OCI-LY1 (cell line): Measurements from ENCODE around the gene HECTD3.

Experiments
- H2AFZ ChIP-seq: fragments of 200-600 bp; sonication (generic), shearing (Covaris generic); 2 replicates; pipeline ENCODE4 v1.6.0; 2014; ENCODE audit warnings: antibody characterized with exemption, mild to moderate bottlenecking, low read length
- H3F3A ChIP-seq: fragments of 200-600 bp; sonication (generic), shearing (Covaris generic); 2 replicates; pipeline ENCODE4 v1.6.0; 2014; ENCODE audit warnings: mild to moderate bottlenecking, antibody characterized with exemption, low read length, moderate library complexity; ENCODE audit not compliant: insufficient read depth
- H3K27ac ChIP-seq: fragments of 200-600 bp; sonication (generic); 2 replicates; pipeline ENCODE4 v1.5.1; 2014; ENCODE audit warnings: low read length, mixed run types, mild to moderate bottlenecking, low read depth; ENCODE audit not compliant: poor library complexity, severe bottlenecking
- H3K27me3 ChIP-seq: fragments of 200-600 bp; sonication (generic); 2 replicates; pipeline ENCODE4 v1.6.0; 2014; ENCODE audit warnings: antibody characterized with exemption, mild to moderate bottlenecking, low read length, moderate library complexity; ENCODE audit not compliant: insufficient read depth
- H3K36me3 ChIP-seq: fragments of 200-600 bp; sonication (generic); 2 replicates; pipeline ENCODE4 v1.6.1; 2014; ENCODE audit warnings: mild to moderate bottlenecking, antibody characterized with exemption, low read length, moderate library complexity, mixed read lengths; ENCODE audit not compliant: insufficient read depth
- H3K4me1 ChIP-seq: fragments of 200-600 bp; sonication (generic); 2 replicates; pipeline ENCODE4 v1.5.1; 2014; ENCODE audit warnings: mild to moderate bottlenecking, low read length, moderate library complexity; ENCODE audit not compliant: insufficient read depth, severe bottlenecking
- H3K4me2 ChIP-seq: fragments of 200-600 bp; sonication (generic), shearing (Covaris generic); 2 replicates; pipeline ENCODE4 v1.6.1; 2014; ENCODE audit warnings: low read length
- H3K4me3 ChIP-seq: fragments of 200-600 bp; sonication (generic); 2 replicates; pipeline ENCODE4 v1.5.1; 2014; ENCODE audit warnings: low read length, low read depth, mild to moderate bottlenecking, mixed read lengths; ENCODE audit not compliant: poor library complexity, severe bottlenecking
- H3K79me2 ChIP-seq: fragments of 200-600 bp; shearing (Covaris generic); 2 replicates; pipeline ENCODE4 v1.6.1; 2016; ENCODE audit warnings: mixed run types, low read length, mixed read lengths; ENCODE audit not compliant: insufficient read depth
- H3K9ac ChIP-seq: fragments of 200-600 bp; sonication (generic), shearing (Covaris generic); 2 replicates; pipeline ENCODE4 v1.6.1; 2014; ENCODE audit warnings: mild to moderate bottlenecking, low read length, mixed read lengths
- H3K9me2 ChIP-seq: fragments of 200-600 bp; sonication (generic), shearing (Covaris generic); 2 replicates; pipeline ENCODE4 v1.6.1; 2014; ENCODE audit warnings: low read depth, mild to moderate bottlenecking, low read length, mixed read lengths
- H3K9me3 ChIP-seq: fragments of 200-600 bp; shearing (Covaris generic); 2 replicates; pipeline ENCODE4 v1.6.1; 2014; ENCODE audit warnings: low read length, mixed read lengths
- H4K20me1 ChIP-seq: fragments of 200-600 bp; sonication (generic), shearing (Covaris generic); 2 replicates; pipeline ENCODE4 v1.6.0; 2016; ENCODE audit warnings: mild to moderate bottlenecking, low read length; ENCODE audit not compliant: insufficient read depth
- EZH2 ChIP-seq: fragments of 200-600 bp; sonication (generic), shearing (Covaris generic); IDR thresholded peaks from 2 replicates; pipeline ENCODE4 v1.8.0; 2017; ENCODE audit warnings: borderline replicate concordance, mixed run types, mild to moderate bottlenecking, antibody characterized with exemption, low read length, moderate library complexity, mixed read lengths
- TF ChIP-seq, protein P1 (sequence below): fragments of 200-600 bp; sonication (generic), shearing (Covaris generic); IDR thresholded peaks from 2 replicates; pipeline ENCODE4 v1.5.1; 2017; ENCODE audit warnings: mild to moderate bottlenecking, antibody characterized with exemption, low read length, moderate library complexity, mixed read lengths

The HECTD3 gene

DNA sequence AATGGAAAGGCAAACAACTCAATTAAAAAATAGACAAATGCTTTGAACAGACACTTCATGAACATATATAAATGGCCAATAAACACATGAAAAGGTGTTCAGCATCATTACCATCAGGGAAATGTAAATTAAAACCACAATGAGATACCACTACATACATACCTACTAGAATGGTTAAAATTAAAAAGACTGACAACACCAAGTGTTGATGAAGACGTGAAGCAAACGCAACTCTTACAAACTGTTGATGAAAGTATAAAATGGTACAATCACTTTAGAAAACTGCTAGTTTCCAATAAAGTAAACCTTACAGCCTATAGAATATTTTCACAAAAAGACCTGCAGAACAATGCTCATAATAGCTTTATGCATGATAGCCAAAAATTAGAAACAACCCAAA, 34.9 kb downstream of the HECTD3 start:
- no peak for TF ChIP-seq EZH2
- TF ChIP-seq, protein P1, sequence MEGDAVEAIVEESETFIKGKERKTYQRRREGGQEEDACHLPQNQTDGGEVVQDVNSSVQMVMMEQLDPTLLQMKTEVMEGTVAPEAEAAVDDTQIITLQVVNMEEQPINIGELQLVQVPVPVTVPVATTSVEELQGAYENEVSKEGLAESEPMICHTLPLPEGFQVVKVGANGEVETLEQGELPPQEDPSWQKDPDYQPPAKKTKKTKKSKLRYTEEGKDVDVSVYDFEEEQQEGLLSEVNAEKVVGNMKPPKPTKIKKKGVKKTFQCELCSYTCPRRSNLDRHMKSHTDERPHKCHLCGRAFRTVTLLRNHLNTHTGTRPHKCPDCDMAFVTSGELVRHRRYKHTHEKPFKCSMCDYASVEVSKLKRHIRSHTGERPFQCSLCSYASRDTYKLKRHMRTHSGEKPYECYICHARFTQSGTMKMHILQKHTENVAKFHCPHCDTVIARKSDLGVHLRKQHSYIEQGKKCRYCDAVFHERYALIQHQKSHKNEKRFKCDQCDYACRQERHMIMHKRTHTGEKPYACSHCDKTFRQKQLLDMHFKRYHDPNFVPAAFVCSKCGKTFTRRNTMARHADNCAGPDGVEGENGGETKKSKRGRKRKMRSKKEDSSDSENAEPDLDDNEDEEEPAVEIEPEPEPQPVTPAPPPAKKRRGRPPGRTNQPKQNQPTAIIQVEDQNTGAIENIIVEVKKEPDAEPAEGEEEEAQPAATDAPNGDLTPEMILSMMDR, result no peak
- Histone ChIP-seq H3K4me1 (no peaks in the 10 kb centered on the region), H3K9ac (no peak overlapping the region), H3K4me2 (no peak overlapping the region), H3K36me3 (peaks cover 82% of the 10 kb centered on the region), H3K9me2 (no peaks in the 10 kb centered on the region), H3F3A (no peaks in the 10 kb centered on the region), H3K9me3 (no peaks in the 10 kb centered on the region), H3K27me3 (no peaks in the 10 kb centered on the region), H3K27ac (no peak overlapping the region), H3K4me3 (no peak overlapping the region), H2AFZ (no peak overlapping the region), H4K20me1 (no peaks in the 10 kb centered on the region), H3K79me2 (no peaks in the 10 kb centered on the region)

DNA sequence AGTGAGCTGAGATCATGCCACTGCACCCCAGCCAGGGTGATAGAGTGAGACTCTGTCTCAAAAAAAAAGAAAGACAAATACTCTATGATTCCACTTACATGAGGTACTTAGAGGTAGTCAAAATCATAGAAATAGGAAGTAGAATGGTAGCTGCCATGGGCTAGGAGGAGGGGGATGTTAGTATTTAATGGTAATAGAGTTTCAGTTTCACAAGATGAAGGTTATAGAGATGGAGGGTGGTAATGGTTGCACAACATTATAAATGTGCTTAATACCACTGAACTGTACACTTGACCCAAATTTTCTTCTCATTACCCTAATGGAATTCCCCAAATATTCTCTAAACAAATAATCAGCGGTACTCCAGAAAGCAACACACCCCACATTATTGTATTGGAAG, 37.5 kb downstream of the HECTD3 start:
- no peak overlapping the region for H3K4me2 ChIP-seq
- H3K4me1 ChIP-seq, result no peaks in the 10 kb centered on the region
- H2AFZ ChIP-seq, result no peak overlapping the region
- peaks cover 69% of the 10 kb centered on the region for H3K36me3 ChIP-seq
- H3K27ac ChIP-seq, result no peak overlapping the region
- TF ChIP-seq, protein P1, result no peak
- no peak for TF ChIP-seq EZH2
- no peaks in the 10 kb centered on the region for H3K79me2 ChIP-seq
- H3K9me2 ChIP-seq, result no peaks in the 10 kb centered on the region
- H3K4me3 ChIP-seq, result no peak overlapping the region
- no peaks in the 10 kb centered on the region for H4K20me1 ChIP-seq
- H3F3A ChIP-seq, result no peaks in the 10 kb centered on the region
- H3K27me3 ChIP-seq, result no peaks in the 10 kb centered on the region
- H3K9me3 ChIP-seq, result no peaks in the 10 kb centered on the region
- no peak overlapping the region for H3K9ac ChIP-seq

DNA sequence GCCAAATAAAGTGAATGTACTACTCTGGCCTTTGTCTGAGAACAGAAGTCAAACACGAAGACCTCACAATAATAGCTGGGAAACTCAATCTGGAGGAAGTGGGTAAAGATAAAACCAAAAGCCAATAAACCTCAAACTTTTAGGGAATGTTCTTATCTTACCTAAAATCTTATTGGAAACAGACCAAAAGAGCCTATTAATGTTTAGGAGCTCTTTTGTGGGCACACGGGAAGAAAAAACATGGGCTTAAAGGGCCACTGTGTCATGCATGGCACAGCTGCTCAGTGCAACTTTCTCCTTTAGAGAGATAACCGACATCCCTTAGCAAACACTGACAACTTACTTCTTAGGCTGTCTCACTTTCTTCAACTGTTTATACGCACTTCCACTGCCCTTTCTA, 40.8 kb downstream of the HECTD3 start:
- Histone ChIP-seq H3F3A (no peaks in the 10 kb centered on the region), H3K4me1 (no peaks in the 10 kb centered on the region), H3K27me3 (no peaks in the 10 kb centered on the region), H3K9ac (no peak overlapping the region), H3K36me3 (peaks cover 37% of the 10 kb centered on the region), H3K4me3 (no peak overlapping the region), H3K9me2 (no peaks in the 10 kb centered on the region), H3K27ac (no peak overlapping the region), H3K4me2 (no peak overlapping the region), H2AFZ (no peak overlapping the region), H3K9me3 (no peaks in the 10 kb centered on the region), H4K20me1 (no peaks in the 10 kb centered on the region), H3K79me2 (no peaks in the 10 kb centered on the region)
- TF ChIP-seq EZH2, result no peak
- TF ChIP-seq, protein P1, result no peak
